Loucy (cell line): ENCODE measurements around the gene PDZD8.

Source experiments
- EZH2phosphoT487 ChIP-seq: fragments of 200-600 bp; IDR thresholded peaks from 2 replicates; pipeline ENCODE4 v1.6.1; 2018; ENCODE audit warnings: antibody characterized with exemption, mild to moderate bottlenecking, moderate library complexity, borderline replicate concordance
- TF ChIP-seq, protein P1 (sequence below): fragments of 200-600 bp; sonication (generic); conservative IDR thresholded peaks from 2 replicates; pipeline ENCODE4 v1.5.1; 2014; ENCODE audit warnings: mild to moderate bottlenecking, antibody characterized with exemption, low read length

DNA sequence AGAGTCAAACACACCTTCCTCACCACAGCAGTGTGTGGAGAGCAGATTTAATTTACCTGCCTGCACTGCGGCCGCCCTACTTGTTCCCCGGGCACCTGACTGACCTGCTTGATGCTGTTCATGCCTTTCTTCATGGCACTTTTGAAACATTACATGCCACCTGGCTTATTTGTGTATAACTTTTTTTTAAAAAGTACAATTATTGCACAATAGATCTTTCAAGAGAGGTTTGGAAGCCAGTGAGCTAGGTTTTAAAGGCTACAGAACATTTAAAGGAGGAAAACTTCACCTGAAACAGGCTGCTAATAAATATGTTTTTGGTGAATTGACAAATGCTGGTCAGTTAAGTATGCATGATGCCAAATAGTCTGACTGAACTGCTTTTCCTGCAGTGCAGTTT lies 101.3 kb downstream of the PDZD8 start:
- TF ChIP-seq, protein P1, sequence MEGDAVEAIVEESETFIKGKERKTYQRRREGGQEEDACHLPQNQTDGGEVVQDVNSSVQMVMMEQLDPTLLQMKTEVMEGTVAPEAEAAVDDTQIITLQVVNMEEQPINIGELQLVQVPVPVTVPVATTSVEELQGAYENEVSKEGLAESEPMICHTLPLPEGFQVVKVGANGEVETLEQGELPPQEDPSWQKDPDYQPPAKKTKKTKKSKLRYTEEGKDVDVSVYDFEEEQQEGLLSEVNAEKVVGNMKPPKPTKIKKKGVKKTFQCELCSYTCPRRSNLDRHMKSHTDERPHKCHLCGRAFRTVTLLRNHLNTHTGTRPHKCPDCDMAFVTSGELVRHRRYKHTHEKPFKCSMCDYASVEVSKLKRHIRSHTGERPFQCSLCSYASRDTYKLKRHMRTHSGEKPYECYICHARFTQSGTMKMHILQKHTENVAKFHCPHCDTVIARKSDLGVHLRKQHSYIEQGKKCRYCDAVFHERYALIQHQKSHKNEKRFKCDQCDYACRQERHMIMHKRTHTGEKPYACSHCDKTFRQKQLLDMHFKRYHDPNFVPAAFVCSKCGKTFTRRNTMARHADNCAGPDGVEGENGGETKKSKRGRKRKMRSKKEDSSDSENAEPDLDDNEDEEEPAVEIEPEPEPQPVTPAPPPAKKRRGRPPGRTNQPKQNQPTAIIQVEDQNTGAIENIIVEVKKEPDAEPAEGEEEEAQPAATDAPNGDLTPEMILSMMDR: no peak
- no peak for TF ChIP-seq EZH2phosphoT487
